Prostate gland (tissue), 2 donors: Measurements from ENCODE around the gene SLC4A2. TPM values are rescaled to one million over a fixed set of nuclear protein-coding genes. Genes with fewer than 3 reads are reported as not detected.

Experiments
- DNase-seq: peaks from one replicate; pipeline ENCODE4 v3.0.0-alpha.2; 2019; ENCODE audit warnings: low spot score
- H3K27ac ChIP-seq, 2 donors: fragments of 200-600 bp; sonication (generic); 2 replicates each; pipeline ENCODE4 v1.5.1; 2017 to 2019
- H3K27me3 ChIP-seq: fragments of 200-600 bp; sonication (generic); replicated peaks from 2 replicates; pipeline ENCODE4 v1.5.1; 2019; ENCODE audit not compliant: insufficient read depth
- H3K36me3 ChIP-seq, 2 donors: fragments of 200-600 bp; sonication (generic); 1 replicate in 1 of 2; 2 replicates in 1 of 2; pipeline versions ENCODE4 v1.5.1 to v1.8.1; 2017 to 2019
- H3K4me1 ChIP-seq: fragments of 200-600 bp; sonication (generic); replicated peaks from 2 replicates; pipeline ENCODE4 v1.5.1; 2019
- H3K4me3 ChIP-seq, 2 donors: fragments of 200-600 bp; sonication (generic); 2 replicates each; pipeline ENCODE4 v1.5.1; 2017 to 2019
- H3K9me3 ChIP-seq: fragments of 200-600 bp; sonication (generic); 2 replicates; pipeline ENCODE4 v1.5.1; 2017
- CTCF ChIP-seq, 4 experiments: fragments of 200-600 bp in 2 of 4; fragments of 450-650 bp in 2 of 4; sonication (generic) in 2 of 4; IDR thresholded peaks; 1 replicate in 3 of 4; 2 replicates in 1 of 4; pipeline ENCODE4 v1.5.1; 2016 to 2019; ENCODE audit warnings: antibody characterized with exemption in 4 of 4, mild to moderate bottlenecking in 2 of 4, moderate library complexity in 2 of 4
- POLR2A ChIP-seq: fragments of 450-650 bp; IDR thresholded peaks from one replicate; pipeline ENCODE4 v1.6.1; 2016; ENCODE audit warnings: antibody characterized with exemption, mild to moderate bottlenecking
- POLR2AphosphoS5 ChIP-seq: sonication (generic); formaldehyde crosslinking; IDR thresholded peaks from one replicate; pipeline ENCODE4 v1.6.1; 2017; ENCODE audit warnings: antibody characterized with exemption
- WGBS: methylation state at CpG from one replicate; pipeline ENCODE4 v1.1.5; 2018; 5-methylcytosine and 5-hydroxymethylcytosine counted together
- intact Hi-C: fragments of 100-400 bp; cut with DNase I; formaldehyde crosslinking; loops from one replicate; pipeline ENCODE4 v1.14.2; 2022
- total RNA-seq, 2 donors: library from RNA; depleted of rRNA; stranded (reverse); fragments of >200 nt; gene quantifications; one replicate each; pipeline ENCODE4 v1.1.0, GENCODE V29; 2016

The SLC4A2 gene
- total RNA-seq, 2 donors from 2014 or later: 77.1 to 141 TPM

DNA sequence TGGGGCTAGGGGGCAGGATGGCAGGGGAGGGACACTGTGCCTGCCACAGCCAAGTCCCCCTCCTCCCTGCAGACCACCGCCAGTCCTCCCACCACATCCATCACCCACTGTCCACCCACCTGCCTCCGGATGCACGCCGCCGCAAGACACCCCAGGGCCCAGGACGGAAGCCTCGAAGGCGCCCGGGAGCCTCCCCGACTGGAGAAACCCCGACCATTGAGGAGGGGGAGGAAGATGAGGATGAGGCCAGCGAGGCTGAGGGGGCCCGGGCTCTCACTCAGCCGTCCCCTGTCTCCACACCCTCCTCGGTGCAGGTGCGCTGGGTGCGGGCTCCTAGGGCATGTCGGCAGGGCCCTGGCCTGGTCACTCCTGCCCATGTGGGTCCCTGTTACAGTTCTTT, 5.1 kb downstream of the SLC4A2 start:
- 86% methylated on average over 8 of the region's 18 CpGs for WGBS
- intact Hi-C loops: loop anchor here (5.0 kb wide), 1 partner anchor 48 kb away; no protein-coding TSS in a partner anchor
- H3K36me3 ChIP-seq: peaks cover 13 to 19% of the 10 kb centered on the region in 2 donors
- H3K27ac ChIP-seq: no peak overlapping the region
- no peaks in the 10 kb centered on the region for H3K27me3 ChIP-seq
- no peak for DNase-seq
- peaks cover 13% of the 10 kb centered on the region for H3K4me1 ChIP-seq
- no peaks in the 10 kb centered on the region for H3K9me3 ChIP-seq
- TF ChIP-seq POLR2A (no peak), CTCF (IDR thresholded peaks at IDR 0.05) (no peak)
- H3K4me3 ChIP-seq: no peak overlapping the region

GRCh38 chr7:151064993-151065392, 5.6 kb downstream of the SLC4A2 start:
- TF ChIP-seq CTCF (IDR thresholded peaks at IDR 0.05): no peak
- H3K27me3 ChIP-seq: no peaks in the 10 kb centered on the region
- peaks cover 14 to 25% of the 10 kb centered on the region in 2 donors for H3K36me3 ChIP-seq
- no peak overlapping the region for H3K4me3 ChIP-seq
- WGBS: 87% methylated on average over 6 of the region's 6 CpGs
- H3K27ac ChIP-seq: no peak overlapping the region
- intact Hi-C loops: loop anchor here (5.0 kb wide), 1 partner anchor 47 kb away; no protein-coding TSS in a partner anchor
- DNase-seq: no peak
- no peaks in the 10 kb centered on the region for H3K9me3 ChIP-seq
- peaks cover 13% of the 10 kb centered on the region for H3K4me1 ChIP-seq

- H3K4me1 ChIP-seq: peaks cover 12% of the 10 kb centered on the region
- H3K36me3 ChIP-seq: peaks cover 20 to 30% of the 10 kb centered on the region in 2 donors
- no peak for TF ChIP-seq POLR2A
- TF ChIP-seq CTCF (IDR thresholded peaks at IDR 0.05): no peak
- no peak for TF ChIP-seq POLR2AphosphoS5
- no peak overlapping the region for H3K27ac ChIP-seq
- H3K27me3 ChIP-seq: no peaks in the 10 kb centered on the region
- intact Hi-C loops: no loop called here
- no peak for DNase-seq
- H3K9me3 ChIP-seq: no peaks in the 10 kb centered on the region
- H3K4me3 ChIP-seq: no peak overlapping the region
- WGBS: 94% methylated on average over 14 of the region's 14 CpGs
Observed at GRCh38 chr7:151065516-151065915, 6.1 kb downstream of the SLC4A2 start.

DNA sequence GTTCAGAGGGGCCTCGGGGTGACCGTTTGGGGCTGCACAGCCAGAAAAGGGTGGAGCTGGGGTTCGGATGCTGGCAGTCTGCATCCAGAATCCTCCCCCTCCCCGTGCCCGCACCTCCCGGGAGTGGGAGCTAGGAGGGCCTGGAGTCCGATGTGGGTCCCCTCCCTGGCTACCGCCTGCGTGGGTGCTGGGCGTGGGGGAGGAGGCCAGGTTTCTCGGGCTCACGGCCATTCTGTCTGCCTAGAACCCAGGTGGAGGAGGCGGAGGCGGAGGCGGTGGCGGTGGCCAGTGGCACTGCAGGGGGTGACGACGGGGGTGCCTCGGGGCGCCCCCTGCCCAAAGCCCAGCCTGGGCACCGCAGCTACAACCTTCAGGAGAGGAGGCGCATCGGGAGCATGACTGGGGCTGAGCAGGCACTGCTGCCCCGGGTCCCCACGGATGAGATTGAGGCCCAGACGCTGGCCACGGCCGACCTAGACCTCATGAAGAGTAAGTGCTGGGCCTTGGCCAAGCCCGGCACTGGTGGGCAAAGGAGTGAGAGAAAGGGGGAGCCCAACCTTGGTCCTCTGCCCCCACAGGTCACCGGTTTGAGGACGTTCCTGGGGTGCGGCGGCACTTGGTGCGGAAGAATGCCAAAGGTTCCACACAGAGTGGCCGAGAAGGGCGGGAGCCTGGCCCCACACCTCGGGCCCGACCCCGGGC, 7.0 kb downstream of the SLC4A2 start:
- H3K36me3 ChIP-seq: peaks cover 21 to 34% of the 10 kb centered on the region in 2 donors
- 91% methylated on average over 35 of the region's 39 CpGs for WGBS
- no peak for DNase-seq
- H3K4me3 ChIP-seq: no peak overlapping the region
- no peak for TF ChIP-seq POLR2AphosphoS5
- no peak for TF ChIP-seq CTCF (IDR thresholded peaks at IDR 0.05)
- TF ChIP-seq POLR2A: no peak
- peaks cover 2% of the 10 kb centered on the region for H3K4me1 ChIP-seq
- H3K9me3 ChIP-seq: no peaks in the 10 kb centered on the region
- H3K27ac ChIP-seq: no peak overlapping the region
- no peaks in the 10 kb centered on the region for H3K27me3 ChIP-seq
- intact Hi-C loops: no loop called here

DNA sequence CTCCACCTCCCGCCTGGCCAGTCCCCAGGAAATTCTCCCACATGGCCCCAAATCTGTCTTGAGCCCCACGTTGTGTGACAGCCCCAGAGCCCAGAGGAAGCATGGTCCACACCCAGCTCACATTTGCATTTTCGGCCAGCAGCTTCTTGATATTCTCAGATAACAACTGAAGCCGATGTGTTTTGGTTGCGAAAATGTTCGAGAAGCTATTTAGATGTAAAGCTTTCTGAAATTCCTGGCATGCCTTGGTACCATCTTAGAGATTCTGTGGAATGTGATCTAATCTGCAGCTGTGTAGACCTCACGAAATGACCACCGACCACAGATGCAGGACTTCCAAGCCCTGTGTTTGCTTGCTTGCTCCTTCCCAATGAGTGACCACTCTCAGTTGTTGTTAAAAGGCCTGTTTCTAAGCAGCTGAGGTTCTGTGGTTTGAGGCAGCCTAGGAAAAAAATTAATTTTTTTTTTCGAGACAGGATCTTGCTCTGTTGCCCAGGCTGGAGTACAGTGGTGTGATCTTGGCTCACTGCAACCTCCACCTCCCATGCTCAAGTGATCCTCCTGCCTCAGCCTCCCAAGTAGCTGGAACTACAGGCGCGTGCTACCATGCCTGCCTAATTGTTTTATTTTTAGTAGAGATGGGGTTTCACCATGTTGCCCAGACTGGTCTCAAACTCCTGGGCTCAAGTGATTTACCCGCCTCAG, 8.8 kb downstream of the SLC4A2 start:
- TF ChIP-seq CTCF (IDR thresholded peaks at IDR 0.05) (no peak), POLR2A (no peak), POLR2AphosphoS5 (no peak)
- no peak overlapping the region for H3K4me3 ChIP-seq
- peaks cover 23 to 34% of the 10 kb centered on the region in 2 donors for H3K36me3 ChIP-seq
- intact Hi-C loops: no loop called here
- WGBS: 79% methylated on average over 12 of the region's 12 CpGs
- H3K27me3 ChIP-seq: no peaks in the 10 kb centered on the region
- H3K4me1 ChIP-seq: no peaks in the 10 kb centered on the region
- DNase-seq: no peak
- H3K27ac ChIP-seq: no peak overlapping the region
- no peaks in the 10 kb centered on the region for H3K9me3 ChIP-seq
